Measurements from ENCODE around the gene NAGA.

NAGA gene

DNA sequence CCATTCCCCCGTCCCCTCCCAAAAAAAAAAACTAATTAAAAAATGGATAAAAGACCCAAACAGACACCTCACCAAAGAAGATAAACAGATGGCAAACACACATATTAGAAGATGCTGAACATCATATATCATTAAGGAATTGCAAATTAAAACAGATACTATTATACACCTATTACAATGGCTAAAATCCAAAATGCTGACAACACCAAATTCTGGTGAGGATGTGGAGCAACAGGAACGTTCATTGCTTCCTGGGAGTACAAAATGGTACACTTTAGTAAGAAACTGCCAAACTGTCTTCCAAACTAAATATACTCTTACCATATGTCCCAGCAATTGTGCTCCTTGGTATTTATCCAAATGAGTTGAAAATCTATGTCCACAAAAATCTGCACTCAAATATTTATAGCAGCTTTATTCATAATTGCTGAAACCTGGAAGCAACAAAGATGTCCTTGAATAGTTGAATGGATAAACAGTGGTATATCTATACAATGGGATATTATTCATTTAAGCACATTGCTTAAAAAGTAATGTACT is 19.9 kb downstream of the NAGA start:
- no peak for DNase-seq (ENCODE audit: low read depth in 1 of 2, low spot score in 1 of 2)

- DNase-seq (ENCODE audit: low read depth in 1 of 2, low spot score in 1 of 2), result no peak
Measured at GRCh38 chr22:42041784-42042183, 28.8 kb downstream of the NAGA start.

- no peak for DNase-seq (ENCODE audit: low read depth in 1 of 2, low spot score in 1 of 2)
Measured at GRCh38 chr22:42039271-42039670, 31.3 kb downstream of the NAGA start.

DNA sequence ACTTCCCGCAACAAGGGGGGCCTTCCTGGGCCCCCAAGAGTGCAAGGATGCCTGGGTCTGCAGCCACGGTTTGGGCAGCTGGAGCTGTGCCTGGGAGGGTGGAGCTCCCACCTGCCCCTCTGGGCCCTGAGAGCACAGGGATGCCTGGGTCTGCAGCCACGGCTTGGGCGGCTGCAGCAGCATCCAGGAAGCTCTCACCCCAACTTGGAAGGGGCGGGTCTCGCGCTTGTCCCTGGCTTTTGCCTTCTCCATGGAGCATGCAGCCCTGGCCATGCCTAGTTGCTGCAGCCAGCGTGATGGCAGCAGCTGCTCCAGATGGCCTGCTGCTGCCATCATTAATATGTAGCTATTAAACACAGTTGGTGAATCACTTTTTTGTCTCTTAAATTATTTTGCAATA is 35.4 kb downstream of the NAGA start:
- no peak for DNase-seq (ENCODE audit: low read depth in 1 of 2, low spot score in 1 of 2)

- DNase-seq (ENCODE audit: low read depth in 1 of 2, low spot score in 1 of 2), result no peak
Measured at GRCh38 chr22:42033263-42034181, 37.1 kb downstream of the NAGA start.

DNA sequence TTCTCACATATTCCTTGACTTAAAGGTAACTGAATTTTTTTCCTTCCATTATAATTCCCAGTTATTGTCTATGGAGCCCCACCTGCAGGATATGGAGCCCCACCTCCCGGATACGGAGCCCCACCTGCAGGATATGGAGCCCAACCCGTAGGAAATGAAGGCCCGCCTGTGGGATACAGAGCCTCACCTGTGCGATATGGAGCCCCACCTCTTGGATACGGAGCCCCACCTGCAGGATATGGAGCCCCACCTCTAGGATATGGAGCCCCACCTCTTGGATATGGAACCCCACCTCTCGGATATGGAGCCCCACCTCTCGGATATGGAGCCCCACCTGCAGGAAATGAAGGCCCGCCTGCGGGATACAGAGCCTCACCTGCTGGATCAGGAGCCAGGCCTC is 43.9 kb downstream of the NAGA start:
- no peak for DNase-seq (ENCODE audit: low read depth in 1 of 2, low spot score in 1 of 2)

GRCh38 chr22:42025421-42025820 is 45.2 kb downstream of the NAGA start:
- no peak for DNase-seq (ENCODE audit: low read depth in 1 of 2, low spot score in 1 of 2)

GRCh38 chr22:42022162-42022847 is 48.3 kb downstream of the NAGA start:
- DNase-seq (ENCODE audit: low read depth in 1 of 2, low spot score in 1 of 2), result no peak

DNA sequence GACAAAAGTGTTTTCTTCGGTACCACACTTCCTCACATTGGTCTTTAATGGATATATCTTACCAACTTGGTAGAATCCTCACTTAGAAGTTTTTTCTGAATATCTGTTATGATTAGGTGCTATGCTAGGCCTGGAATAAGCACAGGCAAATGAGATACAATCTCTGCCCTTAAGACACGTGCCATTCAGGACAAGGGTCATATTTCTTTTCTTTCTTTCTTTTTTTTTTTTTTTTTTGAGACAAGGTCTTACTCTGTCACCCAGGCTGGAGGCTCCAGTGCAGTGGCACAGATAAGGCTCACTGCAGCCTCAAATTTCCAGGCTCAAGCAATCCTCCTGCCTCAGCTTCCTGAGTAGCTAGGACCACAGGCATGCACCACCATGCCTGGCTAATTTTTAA is 49.0 kb downstream of the NAGA start:
- DNase-seq (ENCODE audit: low read depth in 1 of 2, low spot score in 1 of 2), result no peak

DNA sequence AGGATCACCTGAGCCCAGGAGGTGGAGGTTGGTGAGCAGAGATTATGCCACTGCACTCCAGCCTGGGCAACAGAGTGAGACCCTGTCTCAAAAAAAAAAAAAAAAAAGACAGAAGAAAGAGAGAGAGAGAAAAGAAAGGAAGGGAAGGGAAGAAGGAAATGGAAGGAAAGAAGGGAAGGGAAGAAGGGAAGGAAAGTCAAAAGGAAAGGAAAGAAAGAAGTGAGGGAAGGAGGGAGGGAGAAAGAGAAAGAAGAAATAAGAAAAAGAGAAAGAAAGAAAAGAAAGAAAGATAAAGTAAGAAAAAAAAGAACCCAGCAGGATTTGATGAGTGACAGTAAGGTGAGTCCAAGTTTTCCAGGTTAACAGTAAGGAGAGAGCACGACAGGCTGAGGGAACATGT is 52.4 kb downstream of the NAGA start:
- no peak for DNase-seq (ENCODE audit: low read depth in 1 of 2, low spot score in 1 of 2)

DNA sequence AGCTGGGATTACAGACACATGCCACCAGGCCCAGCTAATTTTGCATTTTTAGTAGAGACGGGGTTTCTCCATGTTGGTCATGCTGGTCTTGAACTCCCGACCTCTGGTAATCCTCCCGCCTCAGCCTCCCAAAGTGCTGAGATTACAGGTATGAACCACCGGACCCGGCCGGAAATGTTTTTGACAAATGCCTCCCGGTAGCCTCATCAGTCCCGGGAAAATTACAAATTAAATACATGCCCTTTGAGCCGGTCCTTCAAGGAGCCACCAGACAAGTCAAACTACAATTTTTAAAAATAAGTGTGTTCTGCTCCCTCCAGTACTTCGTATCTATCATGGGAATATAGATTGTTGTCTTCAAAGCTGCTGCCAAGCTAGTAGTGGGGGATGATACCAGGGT is 54.5 kb downstream of the NAGA start:
- no peak for DNase-seq (ENCODE audit: low read depth in 1 of 2, low spot score in 1 of 2)

DNA sequence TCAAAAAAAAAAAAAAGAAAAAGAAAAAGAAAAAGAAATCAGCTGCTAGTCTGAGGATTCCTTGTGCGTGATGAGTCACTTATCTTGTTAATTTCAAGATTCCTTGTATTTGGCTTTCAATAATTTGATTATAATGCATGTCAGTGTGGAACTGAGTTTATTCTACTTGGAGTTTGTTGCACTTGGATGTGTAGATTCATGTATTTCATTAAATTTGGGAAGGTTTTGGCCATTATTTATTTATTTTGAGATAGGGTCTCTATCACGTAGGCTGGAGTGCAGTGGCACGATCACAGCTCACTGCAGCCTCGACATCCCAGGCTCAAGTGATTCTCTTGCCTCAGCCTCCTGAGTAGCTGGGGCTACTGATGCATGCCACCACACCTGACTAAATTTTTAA is 57.2 kb downstream of the NAGA start:
- no peak for DNase-seq (ENCODE audit: low read depth in 1 of 2, low spot score in 1 of 2)

GRCh38 chr22:42010778-42011177 is 59.8 kb downstream of the NAGA start:
- DNase-seq (ENCODE audit: low read depth in 1 of 2, low spot score in 1 of 2), result no peak

Data from activated CD4-positive, alpha-beta T cell treated with anti-CD3 and anti-CD28 coated beads, Interleukin-2, amount 50 U/mL, for 24 hours (primary cell).